Stomach smooth muscle (tissue), 2 donors: ENCODE results near the gene GALNT9.
"Not testable (repeated sequence)": the region's sequence is repeated elsewhere in the genome, so short reads cannot be mapped to it uniquely, and the experiment has no call there.

ENCODE experiments used
- H3K27ac ChIP-seq: one replicate; pipeline ENCODE4 v1.7.0; 2013; ENCODE audit warnings: mild to moderate bottlenecking, low read length, inconsistent platforms
- H3K27me3 ChIP-seq, 2 donors: one replicate each; pipeline ENCODE4 v1.7.0; 2013; ENCODE audit warnings: low read length in 2 of 2; ENCODE audit not compliant: insufficient read depth in 2 of 2, control insufficient read depth in 1 of 2
- H3K36me3 ChIP-seq, 2 donors: one replicate each; pipeline ENCODE4 v1.7.0; 2013; ENCODE audit warnings: low read length in 2 of 2; ENCODE audit not compliant: control insufficient read depth in 2 of 2, insufficient read depth in 2 of 2
- H3K4me1 ChIP-seq: one replicate; pipeline ENCODE4 v1.7.0; 2013; ENCODE audit warnings: low read length; ENCODE audit not compliant: control insufficient read depth, insufficient read depth
- H3K4me3 ChIP-seq, 2 donors: one replicate each; pipeline ENCODE4 v1.7.0; 2013; ENCODE audit warnings: low read length in 2 of 2
- H3K9ac ChIP-seq, 2 donors: one replicate each; pipeline ENCODE4 v1.7.0; 2013; ENCODE audit warnings: low read length in 2 of 2, mild to moderate bottlenecking in 1 of 2
- H3K9me3 ChIP-seq, 2 donors: one replicate each; pipeline ENCODE4 v1.7.0; 2013; ENCODE audit warnings: low read length in 2 of 2; ENCODE audit not compliant: control insufficient read depth in 2 of 2
- donor health status: healthy.
- donor health status: Pancreatic carcinoma.

The GALNT9 gene

DNA sequence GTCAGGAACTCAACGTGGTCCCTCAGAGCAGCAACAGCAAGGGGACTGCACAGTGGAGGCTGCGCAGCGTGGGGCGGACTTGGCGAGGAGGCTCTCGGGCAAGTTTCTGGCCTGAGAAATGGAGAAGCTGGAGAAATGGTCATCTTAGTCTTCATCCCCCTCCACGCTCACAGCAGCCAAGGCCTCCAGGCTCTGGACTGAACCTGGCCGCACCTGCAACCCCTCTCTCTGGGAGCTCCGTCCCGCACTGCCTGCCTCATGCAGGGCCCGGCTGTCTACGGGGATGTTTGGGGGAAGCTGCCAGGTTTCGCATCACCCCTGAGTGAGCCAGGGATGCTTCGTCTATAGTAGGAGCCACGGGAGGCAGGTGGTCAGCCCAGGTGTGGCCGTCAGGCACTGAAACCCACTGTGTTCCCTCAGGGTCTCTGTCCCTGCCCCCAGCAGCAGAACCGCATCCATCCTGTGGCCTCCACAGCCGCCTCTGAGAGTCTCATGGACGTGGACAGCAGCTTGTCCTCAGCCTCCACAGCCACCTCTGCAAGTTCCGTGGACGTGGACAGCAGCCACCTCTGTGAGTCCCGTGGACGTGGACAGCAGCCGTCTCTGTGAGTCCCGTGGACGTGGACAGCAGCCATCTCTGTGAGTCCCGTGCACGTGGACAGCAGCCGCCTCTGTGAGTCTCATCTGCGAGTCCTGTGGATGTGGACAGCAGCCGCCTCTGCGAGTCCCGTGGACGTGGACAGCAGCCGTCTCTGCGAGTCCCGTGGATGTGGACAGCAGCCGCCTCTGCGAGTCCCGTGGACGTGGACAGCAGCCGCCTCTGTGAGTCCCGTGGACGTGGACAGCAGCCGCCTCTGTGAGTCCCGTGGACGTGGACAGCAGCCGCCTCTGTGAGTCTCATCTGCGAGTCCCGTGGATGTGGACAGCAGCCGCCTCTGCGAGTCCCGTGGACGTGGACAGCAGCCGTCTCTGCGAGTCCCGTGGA lies 29.1 kb upstream of the GALNT9 start:
- not testable (repeated sequence) for H3K9ac ChIP-seq, H3K9me3 ChIP-seq, H3K27ac ChIP-seq, H3K36me3 ChIP-seq, H3K4me1 ChIP-seq, H3K4me3 ChIP-seq
- H3K27me3 ChIP-seq, result peaks cover 11 to 12% of the 10 kb centered on the region in 2 donors

- Histone ChIP-seq H3K4me1 (no peaks in the 10 kb centered on the region), H3K36me3 (no peaks in the 10 kb centered on the region), H3K27me3 (peaks cover 11 to 12% of the 10 kb centered on the region in 2 donors)
Measured at GRCh38 chr12:132357623-132358186, 28.3 kb upstream of the GALNT9 start.

DNA sequence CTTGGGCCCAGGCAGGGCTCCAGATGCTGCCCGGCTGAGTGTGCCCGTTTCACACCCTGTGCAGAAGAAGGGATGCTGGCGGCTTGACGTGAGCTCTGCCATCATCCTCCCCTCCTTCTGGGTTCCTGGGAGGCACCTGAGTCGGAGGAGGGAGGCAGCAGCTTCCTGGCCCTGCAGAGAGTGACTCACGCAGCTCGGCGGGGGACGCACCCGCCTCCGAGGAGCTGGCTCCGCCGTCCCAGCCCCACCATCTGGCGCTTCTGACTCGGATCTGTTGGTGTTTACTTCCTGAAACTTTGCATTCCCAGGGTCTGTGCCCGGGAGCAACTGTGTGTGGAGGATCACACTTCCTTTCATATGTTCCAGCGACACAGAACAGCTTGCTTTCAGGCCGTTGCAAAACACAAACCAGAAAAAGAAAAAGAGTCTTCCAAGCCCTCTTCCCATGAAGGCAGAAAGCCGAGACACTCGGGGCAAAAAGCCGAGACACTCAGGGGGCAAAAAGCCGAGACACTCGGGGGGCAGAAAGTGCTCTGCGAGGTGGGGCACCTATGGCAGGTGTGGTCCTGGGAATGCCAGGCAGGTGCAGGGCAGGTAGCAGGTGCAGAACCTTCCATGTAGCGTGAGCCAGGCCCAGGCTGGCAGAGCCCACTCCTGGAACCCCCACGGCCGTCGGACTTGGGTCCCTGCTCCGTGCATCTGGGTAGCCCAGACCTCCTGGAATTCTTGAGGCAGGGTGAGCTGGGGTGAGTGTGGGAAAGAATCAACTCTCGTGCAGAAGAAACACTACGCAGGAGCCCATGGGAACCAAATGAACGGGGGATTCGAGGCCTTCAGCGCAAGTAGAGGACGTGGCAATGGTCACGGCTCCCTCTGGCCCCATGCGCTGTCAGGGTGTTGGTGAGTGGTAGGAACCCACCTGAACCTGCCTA lies 27.6 kb upstream of the GALNT9 start:
- peaks cover 12 to 13% of the 10 kb centered on the region in 2 donors for H3K27me3 ChIP-seq
- no peaks in the 10 kb centered on the region for H3K9me3 ChIP-seq
- H3K4me1 ChIP-seq, result no peaks in the 10 kb centered on the region
- peak overlapping the region in 1 of 2 donors; percentile 3 for H3K4me3 ChIP-seq
- H3K27ac ChIP-seq, result no peak overlapping the region
- H3K36me3 ChIP-seq, result no peaks in the 10 kb centered on the region
- no peak overlapping the region for H3K9ac ChIP-seq

More at GRCh38 chr12:132357623-132358186, 28.3 kb upstream of the GALNT9 start:
- Histone ChIP-seq H3K27ac (no peak overlapping the region), H3K9me3 (no peaks in the 10 kb centered on the region), H3K4me3 (no peak overlapping the region), H3K9ac (no peak overlapping the region)

DNA sequence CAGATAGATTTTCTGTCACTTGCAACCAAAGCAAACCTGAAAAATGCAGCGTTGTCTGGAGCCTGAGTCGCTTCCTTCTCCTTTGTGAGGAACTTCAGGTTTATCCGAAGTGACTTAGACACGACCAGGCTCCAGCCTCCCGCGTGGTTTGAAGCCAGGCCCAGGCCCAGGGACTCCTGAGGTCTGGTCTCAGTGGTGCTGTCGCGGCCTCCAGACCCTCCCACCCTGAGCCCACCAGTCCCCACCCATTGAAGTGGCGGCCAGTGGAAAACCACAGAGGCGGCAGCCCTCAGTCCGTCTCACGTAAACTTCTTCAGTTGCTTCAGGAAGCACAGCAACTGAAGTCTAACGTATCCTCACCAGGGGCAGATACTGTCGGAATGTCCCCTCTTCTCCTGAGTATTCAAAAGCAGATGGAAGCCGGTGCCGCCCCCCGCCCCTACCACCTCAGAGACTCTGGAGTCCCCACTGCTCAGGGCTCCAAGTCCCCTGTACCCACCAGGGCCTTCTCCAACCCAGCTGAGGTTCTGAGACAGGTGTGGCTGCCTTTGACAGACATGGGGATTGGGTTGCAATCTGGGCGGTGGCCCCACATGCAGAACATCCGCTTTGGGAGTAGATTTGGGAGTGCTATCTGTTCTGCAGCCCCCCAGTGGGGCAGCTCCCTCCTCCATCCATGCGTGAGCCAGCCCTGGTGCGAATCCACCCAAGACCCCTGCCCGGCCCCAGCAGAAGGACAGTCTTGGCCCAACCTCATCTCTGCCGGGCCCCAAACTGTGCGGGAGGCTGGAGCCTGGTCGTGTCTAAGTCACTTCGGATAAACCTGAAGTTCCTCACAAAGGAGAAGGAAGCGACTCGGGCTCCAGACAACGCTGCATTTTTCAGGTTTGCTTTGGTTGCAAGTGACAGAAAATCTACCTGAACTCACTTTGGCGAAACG lies 26.6 kb upstream of the GALNT9 start:
- peaks cover 12 to 18% of the 10 kb centered on the region in 2 donors for H3K27me3 ChIP-seq
- H3K9me3 ChIP-seq, result no peaks in the 10 kb centered on the region
- no peak overlapping the region for H3K27ac ChIP-seq
- H3K36me3 ChIP-seq, result no peaks in the 10 kb centered on the region
- no peak overlapping the region for H3K9ac ChIP-seq
- H3K4me3 ChIP-seq, result no peak overlapping the region
- no peaks in the 10 kb centered on the region for H3K4me1 ChIP-seq

- peaks cover 12 to 18% of the 10 kb centered on the region in 2 donors for H3K27me3 ChIP-seq
- H3K9me3 ChIP-seq, result no peaks in the 10 kb centered on the region
- H3K9ac ChIP-seq, result no peak overlapping the region
- no peak overlapping the region for H3K4me3 ChIP-seq
- no peaks in the 10 kb centered on the region for H3K36me3 ChIP-seq
- H3K4me1 ChIP-seq, result no peaks in the 10 kb centered on the region
- H3K27ac ChIP-seq, result no peak overlapping the region
Measured at GRCh38 chr12:132354982-132355680, 25.7 kb upstream of the GALNT9 start.

GRCh38 chr12:132354211-132354981 lies 25.0 kb upstream of the GALNT9 start:
- no peak overlapping the region for H3K27ac ChIP-seq
- H3K27me3 ChIP-seq, result peaks cover 12 to 22% of the 10 kb centered on the region in 2 donors
- no peaks in the 10 kb centered on the region for H3K9me3 ChIP-seq
- H3K4me1 ChIP-seq, result no peaks in the 10 kb centered on the region
- no peaks in the 10 kb centered on the region for H3K36me3 ChIP-seq
- no peak overlapping the region for H3K9ac ChIP-seq
- H3K4me3 ChIP-seq, result no peak overlapping the region

DNA sequence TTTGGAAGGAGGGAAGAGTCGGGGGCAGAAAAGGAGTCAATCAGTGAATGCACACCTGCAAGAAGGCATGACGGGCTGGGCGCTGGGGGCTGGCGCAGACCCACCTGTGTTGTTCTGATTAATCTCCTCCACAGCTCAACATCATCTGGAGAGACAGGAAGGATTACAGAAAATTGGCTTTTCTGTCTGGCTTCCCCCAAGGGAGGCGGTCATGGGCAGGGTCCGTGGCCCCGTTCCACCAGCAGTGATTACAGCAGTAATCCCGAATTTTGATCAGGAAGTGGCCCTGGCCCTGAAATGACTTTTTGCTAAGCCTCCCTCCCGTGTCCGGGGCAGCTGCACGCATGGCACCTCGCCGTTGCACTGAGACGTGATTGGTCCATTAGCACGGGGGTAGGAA lies 24.4 kb upstream of the GALNT9 start:
- Histone ChIP-seq H3K27me3 (peaks cover 12 to 22% of the 10 kb centered on the region in 2 donors), H3K4me1 (no peaks in the 10 kb centered on the region), H3K9ac (no peak overlapping the region)

DNA sequence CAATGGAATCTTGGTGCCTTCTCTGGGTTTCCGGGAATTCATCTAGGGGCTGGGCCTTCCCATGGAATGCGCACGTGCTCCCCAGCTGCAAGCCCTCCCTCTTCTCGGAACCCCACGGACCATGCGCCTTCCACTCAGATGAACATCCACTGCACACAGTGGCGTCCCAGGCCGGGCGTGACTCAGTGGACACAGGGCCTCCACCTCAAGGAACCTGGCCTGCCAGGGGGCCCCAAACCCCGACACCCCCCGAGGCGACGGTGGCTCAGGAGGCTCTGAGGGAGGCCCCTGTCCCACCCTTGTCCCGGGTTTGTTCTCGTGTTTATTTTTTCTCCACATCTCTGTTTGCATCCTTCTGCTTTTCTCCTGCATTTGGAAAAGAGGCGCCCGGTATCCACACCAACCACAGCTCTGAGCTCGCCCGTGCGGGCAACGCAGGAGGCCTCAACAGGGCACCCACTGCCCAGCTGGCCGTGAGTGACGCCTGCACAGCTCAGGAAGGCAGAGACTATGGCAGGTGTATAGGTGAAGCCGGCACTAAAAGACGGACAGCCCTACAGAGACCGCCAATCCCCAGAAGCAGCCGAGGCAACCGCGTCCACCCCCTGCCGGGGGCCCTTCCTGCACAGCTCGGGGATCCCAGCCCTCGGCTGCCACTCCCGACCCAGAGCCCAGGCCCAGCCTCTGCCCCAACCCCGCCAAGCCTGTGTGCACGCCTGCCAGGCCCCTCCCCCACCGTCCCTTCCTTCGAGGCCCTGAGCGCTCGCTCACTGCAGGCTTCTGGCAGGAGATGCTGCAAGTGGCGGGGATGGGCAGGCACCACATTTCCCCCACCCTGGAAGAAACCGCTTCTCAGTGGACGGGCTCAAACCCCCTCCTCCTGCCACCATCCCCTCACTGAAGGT lies 23.8 kb upstream of the GALNT9 start:
- no peak overlapping the region for H3K27ac ChIP-seq
- H3K9ac ChIP-seq, result no peak overlapping the region
- no peaks in the 10 kb centered on the region for H3K9me3 ChIP-seq
- H3K36me3 ChIP-seq, result no peaks in the 10 kb centered on the region
- H3K4me3 ChIP-seq, result no peak overlapping the region
- H3K4me1 ChIP-seq, result no peaks in the 10 kb centered on the region
- peaks cover 12 to 23% of the 10 kb centered on the region in 2 donors for H3K27me3 ChIP-seq

More for the DNA sequence above, 24.4 kb upstream of the GALNT9 start:
- no peaks in the 10 kb centered on the region for H3K36me3 ChIP-seq
- no peaks in the 10 kb centered on the region for H3K9me3 ChIP-seq
- no peak overlapping the region for H3K4me3 ChIP-seq
- H3K27ac ChIP-seq, result no peak overlapping the region
